Embryonic facial prominence (tissue), 1 donor: Measurements from ENCODE around the gene GNE.
"Not testable (repeated sequence)": the region's sequence is repeated elsewhere in the genome, so short reads cannot be mapped to it uniquely, and the experiment has no call there.

Experiments
- DNase-seq: peaks from one replicate; pipeline ENCODE4 v3.0.0-alpha.2; 2016; ENCODE audit errors: extremely low spot score

The GNE gene

DNA sequence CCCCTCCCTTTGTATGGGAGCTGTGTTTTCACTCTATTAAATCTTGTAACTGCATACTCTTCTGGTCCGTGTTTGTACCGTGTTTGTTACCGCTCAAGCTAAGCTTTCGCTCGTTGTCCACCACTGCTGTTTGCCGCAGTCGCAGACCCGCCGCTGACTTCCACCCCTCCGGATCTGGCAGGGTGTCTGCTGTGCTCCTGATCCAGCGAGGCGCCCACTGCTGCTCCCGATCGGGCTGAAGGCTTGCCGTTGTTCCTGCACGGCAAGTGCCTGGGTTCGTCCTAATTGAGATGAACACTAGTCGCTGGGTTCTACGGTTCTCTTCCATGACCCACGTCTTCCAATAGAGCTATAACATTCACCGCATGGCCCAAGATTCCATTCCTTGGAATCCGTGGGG lies 6.6 kb upstream of the GNE start:
- DNase-seq, result no peak

DNA sequence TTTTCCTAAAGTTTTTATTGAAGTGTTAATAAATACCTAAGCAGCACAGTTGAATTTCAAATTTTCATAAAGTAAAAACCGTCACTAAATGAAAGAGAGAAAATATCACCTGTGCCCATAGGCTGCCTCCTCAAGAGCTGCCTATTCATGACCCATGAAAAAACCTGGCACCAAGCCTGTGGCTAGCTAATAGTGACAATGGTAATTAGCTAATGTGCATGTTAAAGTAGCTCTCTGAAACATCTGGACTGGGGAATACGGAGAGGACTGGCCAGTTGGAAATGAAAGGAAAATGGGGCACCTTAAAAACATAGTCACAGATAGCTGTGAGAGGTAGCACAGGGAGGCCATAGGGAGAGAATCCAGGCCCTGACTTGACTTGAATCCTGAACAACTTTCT lies 5.4 kb upstream of the GNE start:
- no peak for DNase-seq

- no peak for DNase-seq
Observed at GRCh38 chr9:36258996-36259533, 817 bp upstream of the GNE start.

- no peak for DNase-seq
Observed at GRCh38 chr9:36251428-36251827, 6.8 kb downstream of the GNE start.

- no peak for DNase-seq
Observed at GRCh38 chr9:36250079-36250478, 8.2 kb downstream of the GNE start.

DNA sequence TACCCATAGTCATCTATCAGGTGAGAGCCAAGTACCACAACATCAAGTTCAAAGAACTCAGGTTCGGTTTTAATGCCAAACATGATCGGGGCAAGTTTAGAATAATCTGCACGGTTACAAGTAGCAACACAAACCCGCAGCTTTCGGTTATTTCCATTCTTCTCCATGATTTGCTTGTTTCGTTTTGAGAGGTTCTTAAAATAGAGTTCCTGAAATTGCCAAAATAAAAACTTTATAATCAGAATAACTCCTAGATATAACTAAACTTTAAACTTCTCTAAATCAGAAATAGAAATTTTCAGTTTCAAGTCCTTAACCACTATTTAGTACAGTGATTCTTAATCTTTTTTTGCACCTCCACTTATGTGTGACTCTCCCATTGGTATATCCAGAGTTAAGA lies 9.1 kb downstream of the GNE start:
- no peak for DNase-seq

- DNase-seq, result not testable (repeated sequence)
Observed at GRCh38 chr9:36248061-36248460, 10.2 kb downstream of the GNE start.

DNA sequence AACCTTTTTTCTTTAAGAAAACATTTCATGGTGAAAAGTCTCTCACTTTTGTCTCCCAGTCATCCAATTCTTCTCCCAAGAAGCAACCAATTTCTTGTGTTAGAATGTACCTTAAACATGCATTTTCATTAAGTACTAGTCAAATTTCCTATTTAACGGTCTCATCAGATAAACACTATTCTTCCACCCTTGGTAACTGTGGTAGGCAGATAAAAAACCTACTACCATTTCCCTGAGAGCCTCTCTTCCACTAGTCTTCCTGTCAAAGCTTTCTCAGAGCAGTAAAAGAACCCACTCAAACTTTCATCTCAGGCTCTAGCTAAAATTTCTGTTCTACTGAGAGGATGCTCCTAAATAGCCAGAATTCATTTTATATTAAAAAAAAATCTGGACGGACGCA lies 10.9 kb downstream of the GNE start:
- DNase-seq, result no peak

DNA sequence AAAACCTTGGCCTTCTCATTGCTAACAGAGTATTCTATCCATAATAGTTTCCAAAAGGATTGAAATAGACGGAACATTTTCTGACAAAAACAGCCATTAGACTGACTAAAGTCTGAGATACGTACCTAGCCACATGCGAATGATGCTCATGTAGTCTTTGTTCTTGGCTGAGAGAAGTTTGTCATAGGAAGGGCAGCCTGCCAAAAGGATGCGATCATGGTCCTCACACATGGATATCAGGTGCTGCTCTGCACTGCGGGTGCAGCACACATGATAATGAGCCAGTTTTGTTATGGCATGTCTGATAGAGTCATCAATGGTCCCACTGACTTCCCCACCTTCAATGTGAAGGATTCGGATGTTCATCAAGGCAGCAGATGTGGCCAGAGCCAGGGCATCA lies 12.3 kb downstream of the GNE start:
- DNase-seq, result no peak

DNA sequence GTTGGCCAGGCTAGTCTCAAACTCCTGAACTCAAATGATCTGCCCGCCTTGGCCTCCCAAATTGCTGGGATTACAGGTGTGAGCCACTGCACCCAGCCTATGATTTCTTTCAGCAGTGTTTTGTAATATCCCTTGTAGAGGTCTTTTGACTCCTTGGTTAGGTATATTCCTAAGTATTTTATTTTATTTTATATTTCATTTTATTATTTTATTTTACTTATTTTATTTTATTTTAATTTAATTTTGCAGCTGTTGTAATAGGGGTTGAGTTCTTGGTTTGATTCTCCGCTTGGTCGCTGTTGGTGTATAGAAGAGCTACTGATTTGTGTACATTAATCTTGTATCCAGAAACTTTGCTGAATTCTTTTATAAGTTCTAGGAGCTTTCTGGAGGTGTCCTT lies 18.6 kb downstream of the GNE start:
- not testable (repeated sequence) for DNase-seq

DNA sequence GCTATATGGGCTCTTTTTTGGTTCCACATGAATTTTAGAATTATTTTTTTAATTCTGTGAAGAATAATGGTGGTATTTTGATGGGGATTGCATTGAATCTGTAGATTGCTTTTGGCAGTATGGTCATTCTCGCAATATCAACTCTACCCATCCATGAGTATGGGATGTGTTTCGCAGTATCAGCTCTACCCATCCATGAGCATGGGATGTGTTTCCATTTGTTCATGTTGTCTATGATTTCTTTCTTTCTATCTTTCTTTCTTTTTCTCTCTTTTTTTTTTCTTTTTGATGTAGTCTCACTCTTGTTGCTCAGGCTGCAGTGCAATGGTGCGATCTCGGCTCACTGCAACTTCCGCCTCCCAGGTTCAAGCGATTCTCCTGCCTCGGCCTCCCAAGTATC lies 19.0 kb downstream of the GNE start:
- not testable (repeated sequence) for DNase-seq

- DNase-seq, result no peak
Observed at GRCh38 chr9:36237230-36237629, 21.0 kb downstream of the GNE start.

DNA sequence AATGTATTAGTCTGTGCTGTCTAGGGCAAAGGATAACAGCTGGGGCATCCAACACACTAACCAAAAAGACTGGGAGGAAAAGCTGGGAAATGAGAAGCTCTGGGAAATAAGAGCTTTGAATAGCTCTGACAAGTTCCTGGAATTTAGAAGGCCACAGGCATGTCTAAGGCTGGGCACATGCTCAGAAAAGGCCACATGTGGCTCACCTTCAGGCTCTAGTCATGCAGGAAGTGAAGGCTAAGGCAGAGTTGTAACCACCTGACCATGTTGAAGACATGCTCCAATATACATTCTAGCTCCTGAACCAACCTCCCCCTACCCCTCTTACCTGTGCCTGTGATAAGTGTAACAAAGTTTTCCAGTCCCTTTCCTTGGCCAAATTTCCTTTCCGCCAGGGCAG lies 35.8 kb downstream of the GNE start:
- DNase-seq, result no peak

DNA sequence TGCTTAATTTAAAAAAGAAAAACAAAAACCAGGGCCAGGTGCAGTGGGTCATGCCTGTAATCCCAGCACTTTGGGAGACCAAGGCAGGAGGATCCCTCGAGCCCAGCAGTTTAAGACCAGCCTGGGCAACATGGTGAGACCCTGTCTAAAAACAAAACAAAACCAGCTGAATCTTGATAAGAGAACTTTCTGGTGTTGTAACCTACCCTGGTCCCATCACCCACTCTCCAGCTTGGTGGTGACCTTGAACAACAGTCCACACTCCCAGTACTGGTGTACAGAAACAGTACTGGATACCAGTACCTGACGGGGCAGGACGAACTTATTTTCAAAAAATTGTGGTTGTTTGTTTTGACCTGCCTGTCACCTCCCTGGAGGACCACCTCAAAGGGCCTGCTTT lies 36.6 kb downstream of the GNE start:
- DNase-seq, result no peak

GRCh38 chr9:36218411-36218901 lies 39.8 kb downstream of the GNE start:
- DNase-seq, result no peak

DNA sequence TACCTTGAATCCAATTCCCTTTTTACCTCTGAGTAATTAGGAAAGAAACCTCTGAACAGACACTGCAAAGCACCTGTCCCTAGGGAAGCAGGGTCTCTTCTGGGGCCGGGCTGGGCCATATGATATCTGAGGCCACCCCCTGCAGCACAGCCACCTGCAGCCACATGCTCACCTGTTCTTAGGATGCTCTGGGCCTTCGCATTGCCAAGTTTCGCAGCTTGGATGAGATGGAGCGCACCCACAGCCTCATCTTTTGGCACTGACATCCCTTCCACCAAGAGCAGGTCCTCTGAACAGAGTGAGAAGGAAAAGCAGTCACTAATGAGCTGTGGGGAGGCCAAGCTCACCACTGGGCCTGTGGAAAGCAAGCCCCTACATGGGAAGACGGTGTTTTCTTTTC lies 40.2 kb downstream of the GNE start:
- no peak for DNase-seq

DNA sequence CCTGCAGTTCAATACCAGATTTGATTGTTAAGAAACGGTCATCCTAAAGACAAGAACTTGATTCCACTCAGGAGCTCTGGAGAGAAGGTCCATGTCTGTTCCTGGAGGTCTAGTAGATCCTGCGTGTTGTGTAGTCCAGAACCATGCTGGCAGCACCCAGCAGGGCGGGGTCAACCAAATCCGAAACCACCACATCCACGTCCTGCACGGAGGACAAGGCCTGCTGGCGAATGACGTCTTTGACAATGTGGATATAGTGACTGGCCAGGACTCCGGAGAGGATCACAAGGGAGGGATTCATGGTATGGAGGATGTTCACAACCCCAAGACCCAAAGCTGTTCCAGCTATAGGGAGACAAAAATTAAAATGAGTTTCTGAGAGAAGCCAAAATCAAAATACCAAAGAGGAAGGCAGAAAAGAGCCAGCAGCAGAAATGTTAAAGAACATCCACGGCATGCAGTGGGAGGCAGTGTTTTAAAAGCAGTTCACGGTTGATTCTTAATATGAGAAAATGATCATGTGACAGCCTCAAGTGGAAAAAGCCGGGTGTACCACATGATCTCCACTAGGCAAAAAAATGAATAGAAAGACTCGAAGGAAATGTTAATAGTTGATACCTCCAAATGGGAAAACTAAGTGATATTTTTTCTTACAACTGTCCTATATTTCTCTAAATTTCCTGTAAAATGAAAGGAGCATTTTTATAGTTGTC lies 40.8 kb downstream of the GNE start:
- no peak for DNase-seq

GRCh38 chr9:36214571-36214970 lies 43.7 kb downstream of the GNE start:
- DNase-seq, result no peak

GRCh38 chr9:36213989-36214388 lies 44.3 kb downstream of the GNE start:
- DNase-seq, result no peak

GRCh38 chr9:36213387-36213786 lies 44.9 kb downstream of the GNE start:
- DNase-seq, result no peak

GRCh38 chr9:36211510-36211909 lies 46.7 kb downstream of the GNE start:
- DNase-seq, result no peak

GRCh38 chr9:36210722-36211121 lies 47.5 kb downstream of the GNE start:
- DNase-seq, result no peak

GRCh38 chr9:36208521-36209253 lies 49.6 kb downstream of the GNE start:
- no peak for DNase-seq
